Measurements from ENCODE around the gene WNT11.

The WNT11 gene

DNA sequence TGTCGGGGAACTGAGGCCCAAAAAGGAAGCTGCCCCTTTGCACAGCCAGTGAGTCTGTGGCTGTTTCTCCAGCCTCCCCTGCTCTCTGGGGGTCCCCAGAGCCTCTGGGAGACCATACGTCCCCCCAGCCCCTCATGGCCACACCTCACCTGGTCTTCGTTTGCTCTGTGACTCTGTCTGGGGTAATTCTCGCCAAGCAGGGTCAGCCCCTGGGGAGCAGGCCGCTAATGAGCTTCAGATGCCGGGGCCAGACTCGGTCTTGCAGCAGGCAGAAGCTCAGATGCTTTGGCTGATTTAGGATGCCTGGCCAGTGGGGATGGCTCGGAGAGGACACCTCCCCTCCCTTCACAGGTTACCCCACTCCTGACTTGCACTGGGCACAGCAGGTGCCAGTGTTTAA is 24.1 kb upstream of the WNT11 start:
- Histone ChIP-seq H3K36me3 (ENCODE audit: control insufficient read depth, insufficient read depth, low read length) (no peaks in the 10 kb centered on the region), H3K27ac (ENCODE audit: low read depth, low read length) (no peak overlapping the region), H3K4me3 (ENCODE audit: low read depth, low read length) (no peak overlapping the region), H3K4me1 (ENCODE audit: control insufficient read depth, insufficient read depth, low read length) (peaks cover 6% of the 10 kb centered on the region; the same call in 1 of the 2 replicates), H3K9ac (ENCODE audit: low read depth, low read length) (no peak overlapping the region), H3K27me3 (ENCODE audit: control insufficient read depth, insufficient read depth, low read length) (peaks cover 7% of the 10 kb centered on the region; the same call in 1 of the 2 replicates), H3K9me3 (ENCODE audit: control insufficient read depth, insufficient read depth, low read length) (no peaks in the 10 kb centered on the region)

DNA sequence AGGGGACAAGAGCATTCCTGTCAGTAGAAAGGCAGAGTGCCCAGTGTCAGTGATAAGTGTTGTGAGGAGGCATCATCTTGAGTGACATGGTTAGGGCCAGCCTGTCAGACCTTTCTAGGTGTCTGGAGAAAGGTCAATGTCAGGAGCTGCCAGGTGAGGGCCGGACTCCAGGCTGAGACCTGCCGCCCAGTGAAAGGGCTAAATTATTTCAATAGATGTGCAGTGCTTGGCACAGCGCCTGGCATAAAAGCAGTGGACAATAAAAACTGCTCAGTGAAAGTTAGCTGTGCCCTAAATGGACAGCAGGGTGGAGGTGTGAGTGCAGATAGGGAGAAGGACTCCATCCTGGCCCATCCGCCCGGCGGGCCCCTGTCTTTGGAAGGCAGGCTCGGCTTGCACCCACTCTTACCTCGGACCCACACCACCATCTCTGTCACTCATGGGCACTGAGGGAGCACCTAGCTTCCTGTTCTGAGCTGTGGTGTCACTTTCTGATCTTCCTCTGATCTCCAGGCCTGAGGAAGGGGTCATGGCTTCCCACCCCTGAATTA is 23.5 kb upstream of the WNT11 start:
- Histone ChIP-seq H3K4me1 (ENCODE audit: control insufficient read depth, insufficient read depth, low read length) (peaks cover 6% of the 10 kb centered on the region; the same call in 1 of the 2 replicates), H3K36me3 (ENCODE audit: control insufficient read depth, insufficient read depth, low read length) (no peaks in the 10 kb centered on the region), H3K27me3 (ENCODE audit: control insufficient read depth, insufficient read depth, low read length) (peaks cover 7% of the 10 kb centered on the region; the same call in 1 of the 2 replicates), H3K9ac (ENCODE audit: low read depth, low read length) (no peak overlapping the region), H3K27ac (ENCODE audit: low read depth, low read length) (no peak overlapping the region), H3K9me3 (ENCODE audit: control insufficient read depth, insufficient read depth, low read length) (no peaks in the 10 kb centered on the region), H3K4me3 (ENCODE audit: low read depth, low read length) (no peak overlapping the region)

DNA sequence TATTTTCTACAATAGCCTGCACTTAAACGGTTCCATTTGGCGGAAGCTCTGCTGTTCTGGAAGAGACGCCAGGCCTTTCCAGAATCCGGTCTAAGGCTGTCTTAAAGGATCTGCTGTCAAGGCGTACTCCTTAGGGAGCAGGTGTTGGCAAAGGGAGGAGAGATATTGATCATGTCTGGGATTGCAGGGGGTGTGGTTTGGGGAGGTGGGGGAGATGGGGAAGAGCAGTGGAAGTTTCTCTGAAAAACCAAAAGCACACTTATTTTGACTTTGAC is 22.5 kb upstream of the WNT11 start:
- no peak overlapping the region for H3K27ac ChIP-seq (ENCODE audit: low read depth, low read length)
- H3K9me3 ChIP-seq (ENCODE audit: control insufficient read depth, insufficient read depth, low read length): no peaks in the 10 kb centered on the region
- H3K36me3 ChIP-seq (ENCODE audit: control insufficient read depth, insufficient read depth, low read length): no peaks in the 10 kb centered on the region
- H3K4me1 ChIP-seq (ENCODE audit: control insufficient read depth, insufficient read depth, low read length): peaks cover 1% of the 10 kb centered on the region; the same call in 1 of the 2 replicates
- H3K9ac ChIP-seq (ENCODE audit: low read depth, low read length): no peak overlapping the region
- H3K4me3 ChIP-seq (ENCODE audit: low read depth, low read length): no peak overlapping the region
- H3K27me3 ChIP-seq (ENCODE audit: control insufficient read depth, insufficient read depth, low read length): peaks cover 6% of the 10 kb centered on the region; the same call in 1 of the 2 replicates

DNA sequence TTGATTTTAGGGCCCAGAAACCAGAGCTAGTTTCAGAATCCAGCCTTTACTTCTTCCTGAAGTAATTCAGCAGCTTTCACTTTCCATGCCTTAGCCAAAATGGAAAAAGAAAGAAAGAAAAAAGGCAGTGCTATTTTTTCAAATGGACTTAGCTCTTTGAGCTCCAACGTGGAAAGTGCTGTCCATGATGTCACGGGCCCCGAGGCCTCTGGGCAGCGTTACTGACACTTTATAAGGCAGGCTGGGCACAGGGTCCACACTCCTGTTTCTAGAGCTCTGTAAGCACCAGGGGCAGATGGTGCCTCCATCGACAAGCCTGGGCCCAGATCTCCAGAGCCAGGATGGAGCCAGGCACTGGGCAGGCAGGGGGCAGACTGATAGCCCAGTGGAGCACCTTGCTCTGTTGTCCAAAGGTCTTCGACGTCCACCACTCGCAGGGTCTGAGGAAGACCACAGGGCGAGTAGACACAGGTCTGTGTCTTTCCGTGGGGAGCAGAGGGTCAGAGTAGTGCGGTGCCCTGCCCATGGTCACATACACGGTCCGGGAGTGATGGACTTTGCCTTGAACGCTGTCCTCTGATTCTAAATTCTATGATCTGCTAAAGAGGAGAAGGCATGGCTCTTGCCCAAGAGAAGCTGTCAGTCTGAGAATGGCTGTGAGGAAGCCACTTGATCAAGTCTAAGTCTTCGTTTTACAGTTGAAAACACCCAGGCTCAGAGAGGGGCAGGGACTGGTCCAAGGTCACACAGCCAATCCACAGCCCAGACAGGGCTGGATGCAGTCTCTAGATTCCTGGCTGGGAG is 22.0 kb upstream of the WNT11 start:
- Histone ChIP-seq H3K4me3 (ENCODE audit: low read depth, low read length) (no peak overlapping the region), H3K27me3 (ENCODE audit: control insufficient read depth, insufficient read depth, low read length) (peaks cover under 1% of the 10 kb centered on the region; the same call in 1 of the 2 replicates), H3K27ac (ENCODE audit: low read depth, low read length) (no peak overlapping the region), H3K36me3 (ENCODE audit: control insufficient read depth, insufficient read depth, low read length) (no peaks in the 10 kb centered on the region), H3K9ac (ENCODE audit: low read depth, low read length) (no peak overlapping the region), H3K4me1 (ENCODE audit: control insufficient read depth, insufficient read depth, low read length) (no peaks in the 10 kb centered on the region), H3K9me3 (ENCODE audit: control insufficient read depth, insufficient read depth, low read length) (no peaks in the 10 kb centered on the region)

DNA sequence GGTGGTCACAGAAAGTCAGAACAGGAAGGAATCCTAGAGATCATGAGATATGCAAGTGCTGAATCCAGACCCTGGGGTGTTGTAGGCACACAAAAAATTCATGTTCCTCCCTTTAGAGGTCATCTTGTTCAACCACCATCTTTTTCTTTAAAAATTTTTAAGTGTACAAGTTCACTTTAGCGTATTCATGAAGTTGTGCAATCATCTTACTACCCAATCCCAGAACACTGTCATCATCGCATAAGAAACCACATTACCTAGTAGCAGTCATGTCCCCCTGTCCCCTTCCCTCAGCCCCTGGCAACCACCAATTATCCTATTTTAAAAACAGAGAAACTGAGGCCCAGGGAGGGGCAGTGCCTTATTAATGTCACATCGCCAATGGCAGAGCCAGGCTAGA is 20.3 kb upstream of the WNT11 start:
- H3K9me3 ChIP-seq (ENCODE audit: control insufficient read depth, insufficient read depth, low read length): no peaks in the 10 kb centered on the region
- no peaks in the 10 kb centered on the region; the same call in 1 of the 2 replicates for H3K27me3 ChIP-seq (ENCODE audit: control insufficient read depth, insufficient read depth, low read length)
- no peak overlapping the region for H3K4me3 ChIP-seq (ENCODE audit: low read depth, low read length)
- no peaks in the 10 kb centered on the region for H3K36me3 ChIP-seq (ENCODE audit: control insufficient read depth, insufficient read depth, low read length)
- no peak overlapping the region for H3K9ac ChIP-seq (ENCODE audit: low read depth, low read length)
- no peaks in the 10 kb centered on the region for H3K4me1 ChIP-seq (ENCODE audit: control insufficient read depth, insufficient read depth, low read length)
- H3K27ac ChIP-seq (ENCODE audit: low read depth, low read length): no peak overlapping the region

DNA sequence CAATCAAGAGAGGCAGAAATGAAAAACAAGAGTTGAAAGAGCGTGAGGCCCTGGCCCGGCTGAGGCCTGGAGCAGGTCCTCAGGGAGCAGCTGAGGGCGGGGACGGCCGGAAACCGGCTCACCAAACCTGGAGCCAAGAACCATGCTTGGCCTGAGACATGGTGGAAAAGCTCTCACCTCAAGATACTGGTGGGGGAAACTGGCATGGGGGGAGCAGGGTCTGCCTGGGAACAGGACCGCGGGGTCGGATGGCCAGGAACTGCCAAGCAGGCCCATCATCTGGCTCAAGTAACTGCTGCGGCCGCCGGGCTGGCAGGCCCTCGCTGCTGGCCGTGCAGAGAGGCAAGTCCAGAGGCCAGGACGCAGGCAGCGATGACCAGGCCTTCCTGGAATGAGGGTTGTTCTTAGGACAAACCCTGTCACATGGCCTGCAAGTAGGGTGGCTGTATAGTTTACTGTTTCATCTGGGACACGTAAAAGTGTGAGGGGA is 18.9 kb upstream of the WNT11 start:
- H3K36me3 ChIP-seq (ENCODE audit: control insufficient read depth, insufficient read depth, low read length): no peaks in the 10 kb centered on the region
- no peak overlapping the region for H3K9ac ChIP-seq (ENCODE audit: low read depth, low read length)
- no peaks in the 10 kb centered on the region for H3K27me3 ChIP-seq (ENCODE audit: control insufficient read depth, insufficient read depth, low read length)
- H3K4me1 ChIP-seq (ENCODE audit: control insufficient read depth, insufficient read depth, low read length): no peaks in the 10 kb centered on the region
- H3K27ac ChIP-seq (ENCODE audit: low read depth, low read length): no peak overlapping the region
- H3K9me3 ChIP-seq (ENCODE audit: control insufficient read depth, insufficient read depth, low read length): no peaks in the 10 kb centered on the region
- H3K4me3 ChIP-seq (ENCODE audit: low read depth, low read length): no peak overlapping the region

DNA sequence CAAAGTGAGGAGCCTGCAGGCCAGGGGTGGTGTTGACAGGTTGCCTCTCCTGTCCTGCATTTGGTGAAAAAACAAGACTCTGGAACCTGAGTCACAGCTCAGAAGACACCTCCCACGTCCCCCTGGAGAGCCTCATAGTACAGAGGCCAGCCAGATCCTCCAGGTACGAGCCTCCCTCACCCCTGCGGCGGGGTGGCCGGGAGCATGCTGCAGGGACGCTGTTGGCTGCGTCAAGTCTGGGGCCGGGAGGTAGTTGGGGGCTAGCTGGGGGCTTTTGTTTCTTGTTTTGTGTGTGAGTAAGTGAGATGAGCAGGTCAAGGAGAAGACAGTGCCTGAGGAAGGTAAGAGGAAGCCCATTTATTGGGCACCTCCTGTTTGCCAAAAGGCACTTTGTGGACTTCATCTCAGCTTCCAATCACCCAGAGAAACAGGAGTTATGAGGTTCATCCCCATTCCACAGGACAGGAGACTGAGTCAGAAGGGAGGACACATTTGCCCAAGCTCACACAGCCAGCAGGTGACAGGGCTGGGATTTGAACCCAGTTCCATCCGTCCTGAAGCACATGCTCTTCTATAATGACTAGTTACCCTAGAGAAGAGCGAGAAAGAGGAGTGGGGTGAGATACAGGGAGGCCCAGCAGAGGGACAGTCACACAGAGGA is 18.3 kb upstream of the WNT11 start:
- no peak overlapping the region for H3K9ac ChIP-seq (ENCODE audit: low read depth, low read length)
- H3K4me3 ChIP-seq (ENCODE audit: low read depth, low read length): no peak overlapping the region
- H3K36me3 ChIP-seq (ENCODE audit: control insufficient read depth, insufficient read depth, low read length): no peaks in the 10 kb centered on the region
- H3K27ac ChIP-seq (ENCODE audit: low read depth, low read length): no peak overlapping the region
- no peaks in the 10 kb centered on the region for H3K4me1 ChIP-seq (ENCODE audit: control insufficient read depth, insufficient read depth, low read length)
- no peaks in the 10 kb centered on the region for H3K9me3 ChIP-seq (ENCODE audit: control insufficient read depth, insufficient read depth, low read length)
- H3K27me3 ChIP-seq (ENCODE audit: control insufficient read depth, insufficient read depth, low read length): no peaks in the 10 kb centered on the region

DNA sequence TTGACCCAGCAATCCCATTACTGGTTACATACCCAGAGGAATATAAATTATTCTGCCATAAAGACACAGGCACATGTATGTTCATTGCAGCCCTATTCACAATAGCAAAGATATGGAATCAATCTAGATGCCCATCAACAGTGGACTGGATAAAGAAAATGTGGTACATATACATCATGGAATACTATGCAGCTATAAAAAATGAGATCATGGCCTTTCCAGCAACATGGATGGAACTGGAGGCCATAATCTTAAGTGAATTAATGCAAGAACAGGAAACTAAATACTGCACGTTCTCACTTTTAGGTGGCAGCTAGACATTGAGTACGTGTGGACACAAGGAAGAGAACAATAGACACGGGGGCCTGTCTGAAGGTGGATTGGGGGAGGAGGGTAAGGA is 15.1 kb upstream of the WNT11 start:
- no peak overlapping the region for H3K9ac ChIP-seq (ENCODE audit: low read depth, low read length)
- no peaks in the 10 kb centered on the region for H3K36me3 ChIP-seq (ENCODE audit: control insufficient read depth, insufficient read depth, low read length)
- no peaks in the 10 kb centered on the region for H3K4me1 ChIP-seq (ENCODE audit: control insufficient read depth, insufficient read depth, low read length)
- H3K4me3 ChIP-seq (ENCODE audit: low read depth, low read length): no peak overlapping the region
- no peak overlapping the region for H3K27ac ChIP-seq (ENCODE audit: low read depth, low read length)
- no peaks in the 10 kb centered on the region for H3K9me3 ChIP-seq (ENCODE audit: control insufficient read depth, insufficient read depth, low read length)
- H3K27me3 ChIP-seq (ENCODE audit: control insufficient read depth, insufficient read depth, low read length): no peaks in the 10 kb centered on the region

DNA sequence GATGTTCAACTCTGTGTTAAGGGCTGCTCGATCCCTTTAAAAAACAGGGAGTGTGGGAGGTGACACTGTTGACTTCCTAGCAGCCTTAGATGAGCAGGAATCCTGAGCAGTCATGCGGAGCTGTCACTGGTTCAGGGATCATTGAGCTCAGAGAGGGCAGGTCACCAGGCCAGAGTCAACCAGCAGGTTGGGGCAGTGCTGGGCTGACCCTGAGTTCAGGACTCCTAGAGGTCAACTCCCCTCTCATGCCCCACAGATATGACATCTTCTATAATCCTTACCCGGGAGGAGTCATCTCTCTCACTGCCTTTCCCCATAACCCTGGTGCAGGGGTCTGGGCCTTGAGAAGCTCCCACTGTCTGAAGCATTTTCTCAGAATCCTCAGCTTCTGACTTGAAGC is 12.9 kb upstream of the WNT11 start:
- Histone ChIP-seq H3K9me3 (ENCODE audit: control insufficient read depth, insufficient read depth, low read length) (no peaks in the 10 kb centered on the region), H3K36me3 (ENCODE audit: control insufficient read depth, insufficient read depth, low read length) (no peaks in the 10 kb centered on the region), H3K9ac (ENCODE audit: low read depth, low read length) (no peak overlapping the region), H3K4me1 (ENCODE audit: control insufficient read depth, insufficient read depth, low read length) (no peaks in the 10 kb centered on the region), H3K27me3 (ENCODE audit: control insufficient read depth, insufficient read depth, low read length) (no peaks in the 10 kb centered on the region), H3K27ac (ENCODE audit: low read depth, low read length) (no peak overlapping the region), H3K4me3 (ENCODE audit: low read depth, low read length) (no peak overlapping the region)

DNA sequence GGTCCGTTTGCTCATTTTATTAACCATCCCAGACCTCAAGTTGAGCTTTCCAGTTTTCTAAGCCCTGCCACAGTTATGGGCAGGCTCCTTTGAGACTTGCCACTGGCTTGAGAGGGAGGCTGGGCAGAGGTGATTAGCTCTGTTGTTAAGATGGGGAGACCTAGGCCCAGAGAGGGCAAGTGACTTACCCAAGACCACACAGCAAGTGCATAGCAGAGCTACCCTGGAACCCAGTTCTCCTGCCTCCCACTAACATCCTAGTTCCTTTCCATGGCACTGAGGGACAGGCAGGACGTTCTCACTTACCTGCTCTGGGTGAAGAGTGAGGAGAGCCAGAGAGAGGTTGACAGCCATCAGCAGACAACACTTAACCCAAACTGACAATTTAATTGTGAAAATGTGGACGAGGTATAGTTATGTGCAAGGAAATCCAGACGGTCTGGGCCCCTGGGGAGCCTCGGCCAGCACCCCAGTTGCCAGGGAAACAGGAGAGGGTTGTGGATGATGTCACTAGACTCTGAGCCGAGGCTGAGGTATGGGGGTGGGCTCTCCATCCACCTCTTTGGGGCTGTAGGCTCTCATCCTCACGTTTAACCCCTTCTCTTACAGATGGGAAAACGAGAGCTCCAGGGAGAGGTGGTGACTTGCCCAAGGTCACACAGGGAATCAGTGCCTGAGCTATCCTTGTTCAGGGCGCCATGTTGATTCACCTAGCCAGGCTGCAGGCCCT is 12.3 kb upstream of the WNT11 start:
- no peak overlapping the region for H3K27ac ChIP-seq (ENCODE audit: low read depth, low read length)
- no peaks in the 10 kb centered on the region for H3K9me3 ChIP-seq (ENCODE audit: control insufficient read depth, insufficient read depth, low read length)
- peaks cover 1% of the 10 kb centered on the region; the same call in 1 of the 2 replicates for H3K27me3 ChIP-seq (ENCODE audit: control insufficient read depth, insufficient read depth, low read length)
- H3K4me1 ChIP-seq (ENCODE audit: control insufficient read depth, insufficient read depth, low read length): no peaks in the 10 kb centered on the region
- no peak overlapping the region for H3K9ac ChIP-seq (ENCODE audit: low read depth, low read length)
- H3K36me3 ChIP-seq (ENCODE audit: control insufficient read depth, insufficient read depth, low read length): no peaks in the 10 kb centered on the region
- H3K4me3 ChIP-seq (ENCODE audit: low read depth, low read length): no peak overlapping the region
